HG02759 (cell line): ENCODE measurements around the gene PLCD3.
A peak's percentile ranks its signal among the peaks of the same experiment; 100 is the strongest.

ENCODE experiments used
- ATAC-seq: cut with Tn5 transposase; IDR thresholded peaks from one replicate; pipeline ENCODE4 v1.9.1; 2021; ENCODE audit warnings: mild to moderate bottlenecking, moderate library complexity; ENCODE audit not compliant: unreplicated experiment

PLCD3 gene

GRCh38 chr17:45086391-45086790, 45.9 kb downstream of the PLCD3 start:
- ATAC-seq: no peak

- no peak for ATAC-seq
Observed at GRCh38 chr17:45081047-45081703, 51.1 kb downstream of the PLCD3 start.

- peak; percentile 43 for ATAC-seq
Observed at GRCh38 chr17:45077643-45078042, 54.7 kb downstream of the PLCD3 start.

- ATAC-seq: no peak
Observed at GRCh38 chr17:45073414-45074070, 58.8 kb downstream of the PLCD3 start.

- ATAC-seq: no peak
Observed at GRCh38 chr17:45070809-45071208, 61.5 kb downstream of the PLCD3 start.

- no peak for ATAC-seq
Observed at GRCh38 chr17:45070001-45070400, 62.3 kb downstream of the PLCD3 start.

GRCh38 chr17:45067637-45068036, 64.7 kb downstream of the PLCD3 start:
- ATAC-seq: no peak

- no peak for ATAC-seq
Observed at GRCh38 chr17:45063198-45063597, 69.1 kb downstream of the PLCD3 start.

GRCh38 chr17:45061606-45062205, 70.6 kb downstream of the PLCD3 start:
- ATAC-seq: no peak

- peak; percentile 89 for ATAC-seq
Observed at GRCh38 chr17:45060797-45061605, 71.3 kb downstream of the PLCD3 start, which contains the start of gene NMT1. NMT1 (plus strand) TSS chr17:45061317; CDS start chr17:45061330, 13 bp downstream.

GRCh38 chr17:45060382-45060796, 71.9 kb downstream of the PLCD3 start:
- ATAC-seq: no peak
